HepG2 (cell line): ENCODE results near the gene MAN2B2. TPM values are rescaled to one million over a fixed set of nuclear protein-coding genes. Genes with fewer than 3 reads are reported as not detected.

ENCODE experiments used
- CREB1 ChIP-seq, 2 experiments: fragments of 450-650 bp in 1 of 2; IDR thresholded peaks; 2 replicates each; pipeline ENCODE4 v1.6.1; 2016 to 2017; ENCODE audit warnings: control low read depth in 1 of 2, mild to moderate bottlenecking in 1 of 2, missing compliant biosample characterization in 1 of 2, missing genetic modification characterization in 1 of 2
- CTCF ChIP-seq: sonication (generic); formaldehyde crosslinking; IDR thresholded peaks from 2 replicates; pipeline ENCODE4 v1.5.0; 2020; ENCODE audit warnings: mild to moderate bottlenecking, missing genetic modification reagents, moderate library complexity
- DZIP1 ChIP-seq: sonication (generic); formaldehyde crosslinking; IDR thresholded peaks from 2 replicates; pipeline ENCODE4 v1.5.0; 2020; ENCODE audit warnings: mild to moderate bottlenecking, missing genetic modification reagents
- GTF2F1 ChIP-seq: fragments of 150-350 bp; IDR thresholded peaks from 2 replicates; pipeline ENCODE4 v1.6.1; 2014; ENCODE audit warnings: low read length
- HNF1A ChIP-seq, 2 experiments: sonication (generic) in 1 of 2; formaldehyde crosslinking in 1 of 2; IDR thresholded peaks; 2 replicates each; pipeline versions ENCODE4 v1.4.0 to v1.6.1; 2016 to 2020; ENCODE audit warnings: borderline replicate concordance in 1 of 2, low read depth in 1 of 2, mild to moderate bottlenecking in 1 of 2, missing genetic modification reagents in 1 of 2
- HNRNPK ChIP-seq: fragments of 200-400 bp; formaldehyde crosslinking; IDR thresholded peaks from 2 replicates; pipeline ENCODE4 v1.6.1; 2018; ENCODE audit warnings: low read length, low read depth, moderate library complexity, mild to moderate bottlenecking; ENCODE audit not compliant: poor library complexity, severe bottlenecking
- KMT2A ChIP-seq: sonication (generic); formaldehyde crosslinking; IDR thresholded peaks from 2 replicates; pipeline ENCODE4 v1.4.0; 2020; ENCODE audit warnings: missing genetic modification reagents
- NRL ChIP-seq: sonication (generic); formaldehyde crosslinking; IDR thresholded peaks from 2 replicates; pipeline ENCODE4 v1.5.0; 2020; ENCODE audit warnings: missing genetic modification reagents, mild to moderate bottlenecking, moderate library complexity, borderline replicate concordance
- SALL2 ChIP-seq: sonication (generic); formaldehyde crosslinking; IDR thresholded peaks from 2 replicates; pipeline ENCODE4 v1.8.1; 2023; ENCODE audit warnings: mild to moderate bottlenecking, missing genetic modification reagents, inconsistent platforms
- SMC3 ChIP-seq: IDR thresholded peaks from 2 replicates; pipeline ENCODE4 v1.6.1; 2011; ENCODE audit warnings: low read length, improper control_type of control experiment
- ZNF18 ChIP-seq: sonication (generic); formaldehyde crosslinking; IDR thresholded peaks from 2 replicates; pipeline ENCODE4 v1.8.0; 2022; ENCODE audit warnings: mild to moderate bottlenecking, missing genetic modification reagents; ENCODE audit not compliant: insufficient replicate concordance
- ZNF225 ChIP-seq: sonication (generic); formaldehyde crosslinking; IDR thresholded peaks from 2 replicates; pipeline ENCODE4 v1.4.0; 2020; ENCODE audit warnings: mild to moderate bottlenecking, missing genetic modification reagents
- ZNF263 ChIP-seq: sonication (generic); formaldehyde crosslinking; IDR thresholded peaks from 2 replicates; pipeline ENCODE4 v1.4.0; 2020; ENCODE audit warnings: missing genetic modification reagents
- ZNF34 ChIP-seq: sonication (generic); formaldehyde crosslinking; IDR thresholded peaks from 2 replicates; pipeline ENCODE4 v1.4.0; 2020; ENCODE audit warnings: mild to moderate bottlenecking, missing genetic modification reagents, borderline replicate concordance
- ZNF383 ChIP-seq: sonication (generic); formaldehyde crosslinking; IDR thresholded peaks from 2 replicates; pipeline ENCODE4 v1.4.0; 2020; ENCODE audit warnings: missing genetic modification reagents, mild to moderate bottlenecking, borderline replicate concordance
- ZNF580 ChIP-seq: IDR thresholded peaks from 2 replicates; pipeline ENCODE4 v1.6.1; 2016; ENCODE audit warnings: low read depth, borderline replicate concordance
- ZNF879 ChIP-seq: sonication (generic); formaldehyde crosslinking; IDR thresholded peaks from 2 replicates; pipeline ENCODE4 v1.8.1; 2023; ENCODE audit warnings: missing genetic modification reagents
- polyA plus RNA-seq, 8 experiments: library from polyadenylated mRNA; depleted of rRNA in 3 of 8; stranded (reverse) in 7 of 8; unstranded in 1 of 8; fragments of >200 nt; fragmentation: Illumina TruSeq in 4 of 8; extraction: Trizol in 4 of 8; gene quantifications; 2 replicates each; pipeline versions ENCODE4 v1.2.1 to v1.2.3, GENCODE V29; 2011 to 2016; ENCODE audit warnings: low read depth in 4 of 8, missing spikeins in 1 of 8, mixed read lengths in 1 of 8; ENCODE audit not compliant: insufficient read depth in 1 of 8
- total RNA-seq, 5 experiments: library from RNA; depleted of rRNA; stranded (reverse); fragments of >200 nt; fragmentation: Illumina TruSeq; extraction: Trizol; gene quantifications; 2 replicates each; pipeline ENCODE4 v1.2.3, GENCODE V29; 2016; ENCODE audit warnings: low read depth in 1 of 5

Gene MAN2B2
- total and polyA plus RNA-seq, 2 of the 13 experiments (the other 11 are each of a cell fraction or from before 2014, with no cell fraction given), result 4.8 to 5.4 TPM

GRCh38 chr4:6548201-6548881 is 26.6 kb upstream of the MAN2B2 start (continued):
- TF ChIP-seq ZNF263 (no peak), ZNF225 (CRISPR knock-in tag) (no peak), ZNF18 (CRISPR knock-in tag) (no peak), ZNF383 (CRISPR knock-in tag) (no peak), KMT2A (CRISPR knock-in tag) (no peak), CTCF (CRISPR knock-in tag) (peak; percentile 73), ZNF879 (CRISPR knock-in tag) (no peak), SALL2 (CRISPR knock-in tag) (no peak), GTF2F1 (no peak), ZNF580 (CRISPR knock-in tag) (no peak), CREB1 (IDR thresholded peaks at IDR 0.05) (no peak), CREB1 (CRISPR knock-in tag; IDR thresholded peaks at IDR 0.05) (no peak), HNF1A (IDR thresholded peaks at IDR 0.05; ENCODE audit: low read depth) (no peak), HNF1A (CRISPR knock-in tag; IDR thresholded peaks at IDR 0.05; ENCODE audit: borderline replicate concordance) (no peak), NRL (CRISPR knock-in tag) (no peak), SMC3 (peak; percentile 4; the same call in 1 of the 2 replicates), HNRNPK (no peak), DZIP1 (CRISPR knock-in tag) (no peak), ZNF34 (CRISPR knock-in tag) (no peak)
